22Rv1 (cell line): ENCODE results near the gene KIF5B.

Experiments
- H3K27ac ChIP-seq: fragments of 450-650 bp; 2 replicates; pipeline ENCODE4 v1.5.1; 2017
- CTCF ChIP-seq: fragments of 450-650 bp; IDR thresholded peaks from 2 replicates; pipeline ENCODE4 v1.5.1; 2017; ENCODE audit warnings: mild to moderate bottlenecking
- ZFX ChIP-seq: fragments of 450-650 bp; IDR thresholded peaks from 2 replicates; pipeline ENCODE4 v1.6.1; 2017; ENCODE audit warnings: antibody characterized with exemption, borderline replicate concordance

The KIF5B gene

GRCh38 chr10:32033171-32033570 lies 23.1 kb downstream of the KIF5B start:
- H3K27ac ChIP-seq: no peak overlapping the region
- TF ChIP-seq ZFX: no peak
- TF ChIP-seq CTCF: no peak

GRCh38 chr10:32031920-32032319 lies 24.3 kb downstream of the KIF5B start:
- TF ChIP-seq CTCF (no peak), ZFX (no peak)
- H3K27ac ChIP-seq: no peak overlapping the region

- no peak overlapping the region for H3K27ac ChIP-seq
- TF ChIP-seq CTCF (no peak), ZFX (no peak)
Observed at GRCh38 chr10:32031424-32031823, 24.8 kb downstream of the KIF5B start.

GRCh38 chr10:32028710-32029109 lies 27.5 kb downstream of the KIF5B start:
- no peak overlapping the region for H3K27ac ChIP-seq
- TF ChIP-seq ZFX (no peak), CTCF (no peak)

GRCh38 chr10:32023264-32023663 lies 33.0 kb downstream of the KIF5B start:
- no peak overlapping the region for H3K27ac ChIP-seq
- TF ChIP-seq CTCF (no peak), ZFX (no peak)

- TF ChIP-seq ZFX: no peak
- no peak for TF ChIP-seq CTCF
- no peak overlapping the region for H3K27ac ChIP-seq
Observed at GRCh38 chr10:32017044-32017443, 39.2 kb downstream of the KIF5B start.

- TF ChIP-seq CTCF (no peak), ZFX (no peak)
Observed at GRCh38 chr10:32015386-32015785, 40.8 kb downstream of the KIF5B start.

More at GRCh38 chr10:32015386-32015785, 40.8 kb downstream of the KIF5B start:
- H3K27ac ChIP-seq: no peak overlapping the region
